ENCODE results near the gene C21orf58. TPM values are rescaled to one million over a fixed set of nuclear protein-coding genes. Genes with fewer than 3 reads are reported as not detected.

C21orf58 gene
- total RNA-seq, 2 experiments from 2014 or later, result 23.9 to 25.2 TPM

- intact Hi-C loops (cut with micrococcal nuclease), result no loop called here
- no peaks in the 10 kb centered on the region for H3K9me3 Mint-ChIP-seq
- ChIA-PET POLR2A (interaction anchor here (0.6 to 1.4 kb wide), 5 partner anchors 9 to 274 kb away, joined by 3 to 7 read pairs (median 4); no protein-coding TSS in a partner anchor), CTCF (interaction anchor here (1.4 to 1.6 kb wide), 2 partner anchors 11 to 399 kb away, joined by 3 read pairs; no protein-coding TSS in a partner anchor)
- H3K4me1 Mint-ChIP-seq (ENCODE audit: low read depth), result peaks cover 21% of the 10 kb centered on the region
- TF ChIP-seq CTCF (IDR thresholded peaks at IDR 0.05), result no peak
- H3K27ac Mint-ChIP-seq, result peak overlapping the region; percentile 92
- peak overlapping the region; percentile 50 for H3K4me3 Mint-ChIP-seq
- H3K27me3 Mint-ChIP-seq, result no peaks in the 10 kb centered on the region
- ATAC-seq (peak; percentile 95), DNase-seq (peak; percentile 83)
- peaks cover 34% of the 10 kb centered on the region for H3K36me3 Mint-ChIP-seq (ENCODE audit: low read depth)
Observed at GRCh38 chr21:46368533-46369285, 45.0 kb upstream of the C21orf58 start.

- peaks cover 23% of the 10 kb centered on the region for H3K4me1 Mint-ChIP-seq (ENCODE audit: low read depth)
- H3K27ac Mint-ChIP-seq, result no peak overlapping the region
- POLR2A ChIA-PET, result no interaction called here
- H3K4me3 Mint-ChIP-seq, result no peak overlapping the region
- ATAC-seq, result no peak
- H3K36me3 Mint-ChIP-seq (ENCODE audit: low read depth), result peaks cover 40% of the 10 kb centered on the region
- intact Hi-C loops (cut with micrococcal nuclease), result no loop called here
- CTCF ChIA-PET, result interaction anchor here (1.6 kb wide), 1 partner anchor 397 kb away, joined by 3 read pairs; no protein-coding TSS in a partner anchor
- no peak for DNase-seq
- H3K9me3 Mint-ChIP-seq, result no peaks in the 10 kb centered on the region
- no peak for TF ChIP-seq CTCF (IDR thresholded peaks at IDR 0.05)
- no peaks in the 10 kb centered on the region for H3K27me3 Mint-ChIP-seq
Observed at GRCh38 chr21:46366966-46367365, 43.3 kb upstream of the C21orf58 start.

- POLR2A ChIA-PET, result no interaction called here
- Mint-ChIP-seq H3K9me3 (no peaks in the 10 kb centered on the region), H3K36me3 (ENCODE audit: low read depth) (peaks cover 40% of the 10 kb centered on the region)
Observed at GRCh38 chr21:46366561-46366960, 42.9 kb upstream of the C21orf58 start.

GRCh38 chr21:46366091-46366490, 42.4 kb upstream of the C21orf58 start:
- no peak for TF ChIP-seq CTCF (IDR thresholded peaks at IDR 0.05)
- intact Hi-C loops (cut with micrococcal nuclease), result no loop called here
- no peak overlapping the region for H3K4me3 Mint-ChIP-seq
- peaks cover 23% of the 10 kb centered on the region for H3K4me1 Mint-ChIP-seq (ENCODE audit: low read depth)
- peaks cover 40% of the 10 kb centered on the region for H3K36me3 Mint-ChIP-seq (ENCODE audit: low read depth)
- no peaks in the 10 kb centered on the region for H3K27me3 Mint-ChIP-seq
- no peak for ATAC-seq
- ChIA-PET CTCF (no interaction called here), POLR2A (no interaction called here)
- no peaks in the 10 kb centered on the region for H3K9me3 Mint-ChIP-seq
- DNase-seq, result no peak
- no peak overlapping the region for H3K27ac Mint-ChIP-seq

More at GRCh38 chr21:46366561-46366960, 42.9 kb upstream of the C21orf58 start:
- peaks cover 23% of the 10 kb centered on the region for H3K4me1 Mint-ChIP-seq (ENCODE audit: low read depth)
- DNase-seq (no peak), ATAC-seq (no peak)
- no peak for TF ChIP-seq CTCF (IDR thresholded peaks at IDR 0.05)
- CTCF ChIA-PET, result no interaction called here
- H3K27ac Mint-ChIP-seq, result no peak overlapping the region
- no peak overlapping the region for H3K4me3 Mint-ChIP-seq
- H3K27me3 Mint-ChIP-seq, result no peaks in the 10 kb centered on the region
- intact Hi-C loops (cut with micrococcal nuclease), result no loop called here

- no peak overlapping the region for H3K4me3 Mint-ChIP-seq
- DNase-seq, result no peak
- H3K4me1 Mint-ChIP-seq (ENCODE audit: low read depth), result peaks cover 13% of the 10 kb centered on the region
- intact Hi-C loops (cut with micrococcal nuclease), result no loop called here
- H3K27ac Mint-ChIP-seq, result no peak overlapping the region
- H3K36me3 Mint-ChIP-seq (ENCODE audit: low read depth), result peaks cover 39% of the 10 kb centered on the region
- POLR2A ChIA-PET, result no interaction called here
- ATAC-seq, result no peak
- TF ChIP-seq CTCF (IDR thresholded peaks at IDR 0.05), result no peak
- CTCF ChIA-PET, result interaction anchor here (1.0 kb wide), 1 partner anchor 391 kb away, joined by 3 read pairs; no protein-coding TSS in a partner anchor
- H3K27me3 Mint-ChIP-seq, result no peaks in the 10 kb centered on the region
- H3K9me3 Mint-ChIP-seq, result no peaks in the 10 kb centered on the region
Observed at GRCh38 chr21:46363698-46364097, 40.0 kb upstream of the C21orf58 start.
